K562 (cell line): ENCODE results near the gene UNC5C. TPM values are rescaled to one million over a fixed set of nuclear protein-coding genes. Genes with fewer than 3 reads are reported as not detected.

Experiments
- MCM7 ChIP-seq, 2 experiments: fragments of 450-650 bp; IDR thresholded peaks; 2 replicates each; pipeline ENCODE4 v1.6.1; 2016 to 2018
- polyA plus RNA-seq, 8 experiments: library from polyadenylated mRNA; depleted of rRNA in 4 of 8; stranded (reverse) in 5 of 8; unstranded in 3 of 8; fragments of >200 nt; fragmentation: Nextera tagmentation in 2 of 8; fragmentation: Illumina TruSeq in 1 of 8; extraction: Ambion mirVana in 2 of 8; extraction: Trizol in 1 of 8; gene quantifications; 2 replicates each; pipeline versions ENCODE4 v1.2.1 to v1.2.3, GENCODE V29; 2011 to 2014; ENCODE audit warnings: inconsistent platforms in 1 of 8, missing spikeins in 1 of 8
- total RNA-seq, 7 experiments: library from RNA; depleted of rRNA in 6 of 7; stranded (reverse); fragments of >200 nt in 6 of 7; fragmentation: Illumina TruSeq in 2 of 7; extraction: Trizol in 2 of 7; gene quantifications; 2 replicates each; pipeline versions ENCODE4 v1.2.1 to v1.2.3, GENCODE V29; 2011 to 2021; ENCODE audit warnings: low replicate concordance in 1 of 7
- TF ChIP-seq, protein P1 (sequence below), 2 experiments: fragments of 450-650 bp; formaldehyde crosslinking in 1 of 2; IDR thresholded peaks; 2 replicates each; pipeline versions ENCODE4 v1.4.0 to v1.6.1; 2014 to 2020; ENCODE audit warnings: mild to moderate bottlenecking in 2 of 2, borderline replicate concordance in 1 of 2, low read depth in 1 of 2

Gene UNC5C
- total and polyA plus RNA-seq, 9 of the 15 experiments (the other 6 are each of a cell fraction or from before 2014, with no cell fraction given): under 0.01 to 0.10 (median 0.03) TPM; not detected in 1

DNA sequence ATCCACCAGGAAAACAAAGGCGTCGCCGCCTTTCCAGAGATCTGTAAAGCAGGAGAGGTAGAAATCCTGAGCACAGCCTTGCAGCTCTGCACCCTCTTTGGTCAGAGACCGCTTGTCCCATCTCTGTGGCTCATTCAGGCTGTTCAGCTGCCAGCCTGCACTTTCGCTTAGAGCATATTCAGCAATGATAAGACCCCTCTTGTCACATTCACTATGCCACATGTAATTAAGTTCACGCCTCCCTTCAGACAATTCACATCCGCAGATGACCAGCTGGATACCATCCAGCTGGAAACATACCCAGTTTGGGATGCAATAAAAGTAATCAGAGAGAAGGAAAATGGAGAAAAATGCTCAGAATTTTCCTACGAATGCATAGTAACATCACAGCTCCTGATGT lies 335.4 kb downstream of the UNC5C start (continued):
- TF ChIP-seq, protein P1, sequence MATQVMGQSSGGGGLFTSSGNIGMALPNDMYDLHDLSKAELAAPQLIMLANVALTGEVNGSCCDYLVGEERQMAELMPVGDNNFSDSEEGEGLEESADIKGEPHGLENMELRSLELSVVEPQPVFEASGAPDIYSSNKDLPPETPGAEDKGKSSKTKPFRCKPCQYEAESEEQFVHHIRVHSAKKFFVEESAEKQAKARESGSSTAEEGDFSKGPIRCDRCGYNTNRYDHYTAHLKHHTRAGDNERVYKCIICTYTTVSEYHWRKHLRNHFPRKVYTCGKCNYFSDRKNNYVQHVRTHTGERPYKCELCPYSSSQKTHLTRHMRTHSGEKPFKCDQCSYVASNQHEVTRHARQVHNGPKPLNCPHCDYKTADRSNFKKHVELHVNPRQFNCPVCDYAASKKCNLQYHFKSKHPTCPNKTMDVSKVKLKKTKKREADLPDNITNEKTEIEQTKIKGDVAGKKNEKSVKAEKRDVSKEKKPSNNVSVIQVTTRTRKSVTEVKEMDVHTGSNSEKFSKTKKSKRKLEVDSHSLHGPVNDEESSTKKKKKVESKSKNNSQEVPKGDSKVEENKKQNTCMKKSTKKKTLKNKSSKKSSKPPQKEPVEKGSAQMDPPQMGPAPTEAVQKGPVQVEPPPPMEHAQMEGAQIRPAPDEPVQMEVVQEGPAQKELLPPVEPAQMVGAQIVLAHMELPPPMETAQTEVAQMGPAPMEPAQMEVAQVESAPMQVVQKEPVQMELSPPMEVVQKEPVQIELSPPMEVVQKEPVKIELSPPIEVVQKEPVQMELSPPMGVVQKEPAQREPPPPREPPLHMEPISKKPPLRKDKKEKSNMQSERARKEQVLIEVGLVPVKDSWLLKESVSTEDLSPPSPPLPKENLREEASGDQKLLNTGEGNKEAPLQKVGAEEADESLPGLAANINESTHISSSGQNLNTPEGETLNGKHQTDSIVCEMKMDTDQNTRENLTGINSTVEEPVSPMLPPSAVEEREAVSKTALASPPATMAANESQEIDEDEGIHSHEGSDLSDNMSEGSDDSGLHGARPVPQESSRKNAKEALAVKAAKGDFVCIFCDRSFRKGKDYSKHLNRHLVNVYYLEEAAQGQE (IDR thresholded peaks at IDR 0.05; ENCODE audit: borderline replicate concordance): no peak
- TF ChIP-seq, protein P1 (CRISPR knock-in tag; IDR thresholded peaks at IDR 0.05; ENCODE audit: low read depth): no peak
- TF ChIP-seq MCM7 (IDR thresholded peaks at IDR 0.05): no peak
- TF ChIP-seq, all 486 proteins: peak for 0
